NT2/D1 (cell line): ENCODE data around the gene CYP19A1.

Experiments used
- SUZ12 ChIP-seq: IDR thresholded peaks from 2 replicates; pipeline ENCODE4 v1.6.1; 2011; ENCODE audit not compliant: insufficient read length, insufficient read depth; ENCODE audit errors: extremely low read depth
- ZNF274 ChIP-seq: IDR thresholded peaks from 2 replicates; pipeline ENCODE4 v1.6.1; 2011; ENCODE audit warnings: mild to moderate bottlenecking, low read depth, low read length

DNA sequence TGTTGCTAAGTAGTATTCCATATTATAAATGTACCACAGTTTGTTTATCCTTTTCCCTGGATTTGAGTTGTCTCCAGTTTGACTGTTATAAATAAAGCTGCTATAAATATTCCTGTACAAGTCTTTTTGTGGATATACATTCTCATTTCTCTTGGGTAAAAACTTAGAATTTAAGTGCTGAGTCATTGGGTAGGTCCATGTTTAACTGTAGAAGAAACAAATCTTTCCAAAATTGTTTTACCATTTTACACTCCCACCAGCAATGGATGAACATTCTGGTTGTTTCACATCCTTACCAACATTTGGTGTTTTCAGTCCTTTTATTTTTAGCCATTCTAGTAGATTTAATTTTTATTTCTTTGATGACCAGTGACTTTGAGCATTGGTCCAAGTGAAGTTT, 169.7 kb downstream of the CYP19A1 start:
- TF ChIP-seq SUZ12 (no peak), ZNF274 (no peak)
